B cell (primary cell): Measurements from ENCODE around the gene SPON2. TPM values are rescaled to one million over a fixed set of nuclear protein-coding genes. Genes with fewer than 3 reads are reported as not detected.

Source experiments
- ATAC-seq: fragments of 200-7000 bp; cut with Tn5 transposase; one replicate; pipeline ENCODE4 v1.10.0; 2021; ENCODE audit warnings: low read depth, mild to moderate bottlenecking, moderate number of reproducible peaks, moderate library complexity
- CTCF ChIA-PET: fragments of 350-600 bp; sonication (Branson Sonifier 250); formaldehyde crosslinking; loops from one replicate; lab custom pipeline; 2021; ENCODE audit warnings: antibody characterized with exemption, inconsistent platforms; lab: Charles Lee
- POLR2A ChIA-PET: fragments of 350-600 bp; sonication (Branson Sonifier 250); formaldehyde crosslinking; loops from one replicate; lab custom pipeline; 2021; ENCODE audit warnings: antibody characterized with exemption; lab: Charles Lee
- DNase-seq: peaks from one replicate; pipeline ENCODE4 v3.0.0; 2013
- H2AFZ ChIP-seq: 2 replicates; pipeline ENCODE4 v1.6.1; 2012; ENCODE audit warnings: mild to moderate bottlenecking, low read depth, low read length; ENCODE audit not compliant: insufficient read depth, poor library complexity, severe bottlenecking
- H3K27ac ChIP-seq, 2 donors: 1 replicate in 1 of 2; 2 replicates in 1 of 2; pipeline ENCODE4 v1.5.1; 2012 to 2013; ENCODE audit warnings: low read length in 2 of 2, mild to moderate bottlenecking in 2 of 2, moderate library complexity in 1 of 2
- H3K27me3 ChIP-seq, 4 experiments: fragments of 200-600 bp in 1 of 4; sonication (generic) in 1 of 4; replicated peaks in 1 of 4; 1 replicate in 2 of 4; 2 replicates in 2 of 4; pipeline versions ENCODE4 v1.6.1 to v1.7.0; 2013 to 2016; ENCODE audit warnings: low read length in 3 of 4, mild to moderate bottlenecking in 2 of 4, mixed read lengths in 1 of 4, moderate library complexity in 1 of 4; ENCODE audit not compliant: insufficient read depth in 4 of 4, control insufficient read depth in 3 of 4; ENCODE audit errors: control extremely low read depth in 1 of 4
- H3K36me3 ChIP-seq, 2 experiments: replicated peaks in 1 of 2; 1 replicate in 1 of 2; 2 replicates in 1 of 2; pipeline versions ENCODE4 v1.6.1 to v1.7.1; 2013; ENCODE audit warnings: low read length in 1 of 2; ENCODE audit not compliant: insufficient read depth in 2 of 2, control insufficient read depth in 1 of 2; ENCODE audit errors: control extremely low read depth in 1 of 2, extremely low read depth in 1 of 2
- H3K4me1 ChIP-seq, 2 donors: fragments of 200-600 bp in 1 of 2; sonication (generic) in 1 of 2; 1 replicate in 1 of 2; 2 replicates in 1 of 2; pipeline versions ENCODE4 v1.5.1 to v1.6.1; 2013 to 2017; ENCODE audit warnings: low read length in 2 of 2; ENCODE audit not compliant: control insufficient read depth in 2 of 2, insufficient read depth in 2 of 2
- H3K4me2 ChIP-seq: replicated peaks from 2 replicates; pipeline ENCODE3; 2012; ENCODE audit warnings: mild to moderate bottlenecking, low read depth, low read length; ENCODE audit not compliant: poor library complexity, severe bottlenecking
- H3K4me3 ChIP-seq, 5 experiments: fragments of 200-600 bp in 1 of 5; sonication (generic) in 1 of 5; 1 replicate in 3 of 5; 2 replicates in 2 of 5; pipeline versions ENCODE4 v1.5.1 to v1.7.0; 2011 to 2016; ENCODE audit warnings: low read length in 4 of 5, mild to moderate bottlenecking in 4 of 5, low read depth in 2 of 5, control low read depth in 1 of 5, moderate library complexity in 1 of 5; ENCODE audit not compliant: insufficient read depth in 1 of 5; ENCODE audit errors: control extremely low read depth in 1 of 5, extremely low read depth in 1 of 5
- H3K79me2 ChIP-seq: fragments of 200-600 bp; sonication (generic); one replicate; pipeline ENCODE4 v1.6.0; 2016; ENCODE audit warnings: low read length; ENCODE audit not compliant: control insufficient read depth, insufficient read depth
- H3K9ac ChIP-seq: fragments of 200-600 bp; sonication (generic); 2 replicates; pipeline ENCODE4 v1.6.1; 2017; ENCODE audit warnings: mild to moderate bottlenecking, low read length, moderate library complexity
- H3K9me3 ChIP-seq, 3 donors: one replicate each; pipeline versions ENCODE4 v1.6.1 to v1.7.1; 2013; ENCODE audit warnings: low read length in 2 of 3; ENCODE audit not compliant: control insufficient read depth in 2 of 3, insufficient read depth in 1 of 3; ENCODE audit errors: control extremely low read depth in 1 of 3
- H4K20me1 ChIP-seq: 2 replicates; pipeline ENCODE4 v1.6.0; 2012; ENCODE audit warnings: mild to moderate bottlenecking, low read length; ENCODE audit not compliant: insufficient read depth, control insufficient read depth, poor library complexity, severe bottlenecking
- H3K27ac Mint-ChIP-seq: one replicate; pipeline ENCODE4 v1.8.0; 2021; ENCODE audit warnings: mixed read lengths
- H3K27me3 Mint-ChIP-seq: one replicate; pipeline ENCODE4 v1.8.0; 2021; ENCODE audit warnings: mixed read lengths
- H3K4me1 Mint-ChIP-seq: one replicate; pipeline ENCODE4 v1.8.0; 2021; ENCODE audit warnings: mixed read lengths
- H3K4me3 Mint-ChIP-seq: one replicate; pipeline ENCODE4 v1.8.0; 2021; ENCODE audit warnings: mixed read lengths
- H3K9me3 Mint-ChIP-seq: one replicate; pipeline ENCODE4 v1.8.0; 2022; ENCODE audit warnings: mixed read lengths; ENCODE audit not compliant: insufficient read depth
- CTCF ChIP-seq: fragments of 200-600 bp; IDR thresholded peaks from one replicate; pipeline ENCODE4 v1.8.0; 2022; ENCODE audit warnings: antibody characterized with exemption, mild to moderate bottlenecking
- EZH2 ChIP-seq: IDR thresholded peaks from 2 replicates; pipeline ENCODE4 v1.6.1; 2012; ENCODE audit warnings: borderline replicate concordance, low read depth, mild to moderate bottlenecking, moderate library complexity, low read length; ENCODE audit not compliant: insufficient read depth, poor library complexity, severe bottlenecking
- WGBS: methylation state at CpG from one replicate; pipeline ENCODE4 v1.1.5; 2013; ENCODE audit warnings: missing lambda C conversion rate; ENCODE audit not compliant: insufficient coverage; 5-methylcytosine and 5-hydroxymethylcytosine counted together
- intact Hi-C: fragments of 100-400 bp; cut with micrococcal nuclease; formaldehyde crosslinking; loops from one replicate; pipeline ENCODE4 v1.10.0; 2022
- polyA plus RNA-seq: library from polyadenylated mRNA; depleted of rRNA; stranded (reverse); fragments of >200 nt; gene quantifications from 2 replicates; pipeline ENCODE4 v1.2.3, GENCODE V29; 2012
- total RNA-seq, 2 donors: library from RNA; stranded (reverse); fragments of 120-200 nt in 1 of 2; gene quantifications; 1 replicate in 1 of 2; 2 replicates in 1 of 2; pipeline versions ENCODE4 v1.2.3 to v1.2.4, GENCODE V29; 2013 to 2022

The SPON2 gene
- total and polyA plus RNA-seq, 2 donors (not counting 1 experiment from before 2014, with no cell fraction given) = 3.8 to 5.1 TPM

- H3K4me2 ChIP-seq = peak overlapping the region; percentile 97
- peak overlapping the region; percentile 68 for H3K9ac ChIP-seq
- Mint-ChIP-seq H3K4me1 (peaks cover 31% of the 10 kb centered on the region), H3K9me3 (no peaks in the 10 kb centered on the region), H3K27ac (no peak overlapping the region), H3K4me3 (peak overlapping the region; percentile 68), H3K27me3 (peaks cover 8% of the 10 kb centered on the region)
- DNase-seq (peak; percentile 22), ATAC-seq (no peak)
- peaks cover 28 to 43% of the 10 kb centered on the region in 2 donors for H3K4me1 ChIP-seq
- ChIA-PET POLR2A (no interaction called here), CTCF (interaction anchor here (0.8 to 1.2 kb wide), 2 partner anchors 10 to 33 kb away, joined by 3 read pairs; no protein-coding TSS in a partner anchor)
- no peak for TF ChIP-seq CTCF
- TF ChIP-seq EZH2 = no peak
- intact Hi-C loops = no loop called here
- WGBS = 78% methylated on average over 34 of the region's 37 CpGs
- H2AFZ ChIP-seq = no peak overlapping the region
- H3K27ac ChIP-seq = no peak overlapping the region
- peaks cover 0 to 30% (median 14%) of the 10 kb centered on the region in 4 experiments for H3K27me3 ChIP-seq
- peak overlapping the region in 2 of 5 experiments; percentile 4 to 61 for H3K4me3 ChIP-seq
- H3K36me3 ChIP-seq = no peaks in the 10 kb centered on the region
- H3K79me2 ChIP-seq = peaks cover 15% of the 10 kb centered on the region
- H4K20me1 ChIP-seq = peaks cover 7% of the 10 kb centered on the region
- H3K9me3 ChIP-seq = peaks cover 0 to 23% (median 0%) of the 10 kb centered on the region in 3 donors
These were observed 2.0 kb downstream of the SPON2 start for GRCh38 chr4:1170156-1170975.

- no peak overlapping the region for H3K27ac ChIP-seq
- peaks cover 0 to 30% (median 14%) of the 10 kb centered on the region in 4 experiments for H3K27me3 ChIP-seq
- intact Hi-C loops = no loop called here
- no peaks in the 10 kb centered on the region for H3K9me3 Mint-ChIP-seq
- peaks cover 36% of the 10 kb centered on the region for H3K4me1 Mint-ChIP-seq
- H3K36me3 ChIP-seq = no peaks in the 10 kb centered on the region
- H2AFZ ChIP-seq = no peak overlapping the region
- no peak overlapping the region for H3K27ac Mint-ChIP-seq
- peaks cover 7% of the 10 kb centered on the region for H4K20me1 ChIP-seq
- ChIA-PET CTCF (interaction anchor here (2.8 kb wide), 1 partner anchor 99 kb away, joined by 33 read pairs; no protein-coding TSS in a partner anchor), POLR2A (no interaction called here)
- H3K4me1 ChIP-seq = peaks cover 30 to 46% of the 10 kb centered on the region in 2 donors
- no peak for DNase-seq
- H3K4me3 ChIP-seq = no peak overlapping the region
- H3K9me3 ChIP-seq = peaks cover 0 to 23% (median 0%) of the 10 kb centered on the region in 3 donors
- WGBS = 94% methylated on average over 13 of the region's 13 CpGs
- peak overlapping the region; percentile 40 for H3K4me3 Mint-ChIP-seq
- no peak for TF ChIP-seq EZH2
- no peak for TF ChIP-seq CTCF
- H3K79me2 ChIP-seq = peaks cover 21% of the 10 kb centered on the region
- no peak overlapping the region for H3K9ac ChIP-seq
- no peak for ATAC-seq
- no peak overlapping the region for H3K4me2 ChIP-seq
- H3K27me3 Mint-ChIP-seq = peaks cover 8% of the 10 kb centered on the region
These were observed 2.7 kb downstream of the SPON2 start for GRCh38 chr4:1169691-1170096.
